GM23338 (cell line): ENCODE data around the gene ERBB3. TPM values are rescaled to one million over a fixed set of nuclear protein-coding genes. Genes with fewer than 3 reads are reported as not detected.

Experiments
- ATAC-seq: fragments of 200-7000 bp; cut with Tn5 transposase; 3 replicates; pipeline ENCODE4 v1.9.1; 2020
- DNase-seq: peaks from one replicate; pipeline ENCODE4 v3.0.0-alpha.2; 2015; ENCODE audit warnings: low spot score
- H2AFZ ChIP-seq: fragments of 200-600 bp; sonication (generic); 2 replicates; pipeline ENCODE4 v1.8.0; 2016; ENCODE audit warnings: antibody characterized with exemption, mild to moderate bottlenecking, moderate library complexity
- H3F3A ChIP-seq: fragments of 200-600 bp; sonication (generic); replicated peaks from 2 replicates; pipeline ENCODE4 v1.8.0; 2017; ENCODE audit warnings: antibody characterized with exemption, mixed run types, low read depth
- H3K27ac ChIP-seq: fragments of 200-600 bp; sonication (generic); 2 replicates; pipeline ENCODE4 v1.6.1; 2016; ENCODE audit warnings: low read depth
- H3K27me3 ChIP-seq: fragments of 200-600 bp; sonication (generic); 2 replicates; pipeline ENCODE4 v1.8.0; 2016; ENCODE audit warnings: mild to moderate bottlenecking, mixed run types, moderate library complexity; ENCODE audit not compliant: insufficient read depth
- H3K36me3 ChIP-seq: fragments of 200-600 bp; sonication (generic); 2 replicates; pipeline ENCODE4 v1.8.0; 2016; ENCODE audit warnings: mild to moderate bottlenecking; ENCODE audit not compliant: insufficient read depth
- H3K4me1 ChIP-seq: fragments of 200-600 bp; sonication (generic); 2 replicates; pipeline ENCODE4 v1.8.0; 2016; ENCODE audit warnings: mild to moderate bottlenecking, moderate library complexity; ENCODE audit not compliant: insufficient read depth
- H3K4me2 ChIP-seq: fragments of 200-600 bp; sonication (generic); 2 replicates; pipeline ENCODE4 v1.7.1; 2017; ENCODE audit warnings: mixed run types
- H3K4me3 ChIP-seq: fragments of 200-600 bp; sonication (generic); 2 replicates; pipeline ENCODE4 v1.6.1; 2016; ENCODE audit warnings: mixed run types
- H3K79me2 ChIP-seq: fragments of 200-600 bp; sonication (generic); replicated peaks from 2 replicates; pipeline ENCODE4 v1.8.0; 2017; ENCODE audit warnings: mild to moderate bottlenecking; ENCODE audit not compliant: insufficient read depth
- H3K9me2 ChIP-seq: fragments of 200-600 bp; sonication (generic); 2 replicates; pipeline ENCODE4 v1.8.0; 2017; ENCODE audit not compliant: insufficient read depth
- H4K20me1 ChIP-seq: fragments of 200-600 bp; sonication (generic); replicated peaks from 2 replicates; pipeline ENCODE4 v1.8.0; 2017; ENCODE audit warnings: mild to moderate bottlenecking; ENCODE audit not compliant: insufficient read depth
- H3K27ac Mint-ChIP-seq: 2 replicates; pipeline ENCODE4 v1.8.0; 2020; ENCODE audit warnings: inconsistent platforms, mild to moderate bottlenecking, moderate library complexity, mixed read lengths
- H3K27me3 Mint-ChIP-seq: 3 replicates; pipeline ENCODE4 v1.8.0; 2022; ENCODE audit warnings: low read depth, mild to moderate bottlenecking, moderate library complexity, mixed read lengths, inconsistent platforms; ENCODE audit not compliant: insufficient read depth, poor library complexity
- H3K36me3 Mint-ChIP-seq: 3 replicates; pipeline ENCODE4 v1.8.0; 2021; ENCODE audit warnings: low read depth, mild to moderate bottlenecking, inconsistent platforms, moderate library complexity, mixed read lengths
- H3K4me1 Mint-ChIP-seq: 3 replicates; pipeline ENCODE4 v1.8.0; 2020; ENCODE audit warnings: mild to moderate bottlenecking, inconsistent platforms, mixed read lengths
- H3K4me3 Mint-ChIP-seq: 3 replicates; pipeline ENCODE4 v1.8.0; 2021; ENCODE audit warnings: moderate library complexity, mild to moderate bottlenecking, inconsistent platforms, mixed read lengths
- H3K9me3 Mint-ChIP-seq: 3 replicates; pipeline ENCODE4 v1.8.0; 2020; ENCODE audit warnings: moderate library complexity, mild to moderate bottlenecking, inconsistent platforms, mixed read lengths
- POLR2AphosphoS5 ChIP-seq: IDR thresholded peaks from 2 replicates; pipeline ENCODE4 v1.6.1; 2016; ENCODE audit warnings: antibody characterized with exemption, low read depth
- ZNF114 ChIP-seq: fragments of 250-450 bp; sonication (Bioruptor Pico); IDR thresholded peaks from 2 replicates; pipeline ENCODE4 v1.5.0; 2020; ENCODE audit warnings: mild to moderate bottlenecking, moderate library complexity
- polyA plus RNA-seq: library from polyadenylated mRNA; unstranded; fragments of >200 nt; fragmentation: Nextera tagmentation; extraction: Ambion mirVana; gene quantifications from 2 replicates; pipeline ENCODE4 v1.2.1, GENCODE V29; 2016
- total RNA-seq: library from RNA; depleted of rRNA; stranded (reverse); fragments of >200 nt; shearing (Covaris generic); gene quantifications from 2 replicates; pipeline ENCODE4 v1.2.3, GENCODE V29; 2014
- TF ChIP-seq, protein P1 (sequence below): fragments of 250-450 bp; sonication (Bioruptor Pico); IDR thresholded peaks from 2 replicates; pipeline ENCODE4 v1.5.0; 2020; ENCODE audit warnings: mild to moderate bottlenecking, moderate library complexity

ERBB3 gene
- total and polyA plus RNA-seq, 2 experiments from 2014 or later, result 21.0 to 54.4 TPM

GRCh38 chr12:56042843-56043242, 37.1 kb upstream of the ERBB3 start:
- peaks cover 21% of the 10 kb centered on the region for H3K79me2 ChIP-seq
- DNase-seq (no peak), ATAC-seq (no peak)
- H3K4me1 ChIP-seq, result peaks cover 28% of the 10 kb centered on the region
- H3K36me3 ChIP-seq, result peaks cover 23% of the 10 kb centered on the region
- TF ChIP-seq, protein P1, sequence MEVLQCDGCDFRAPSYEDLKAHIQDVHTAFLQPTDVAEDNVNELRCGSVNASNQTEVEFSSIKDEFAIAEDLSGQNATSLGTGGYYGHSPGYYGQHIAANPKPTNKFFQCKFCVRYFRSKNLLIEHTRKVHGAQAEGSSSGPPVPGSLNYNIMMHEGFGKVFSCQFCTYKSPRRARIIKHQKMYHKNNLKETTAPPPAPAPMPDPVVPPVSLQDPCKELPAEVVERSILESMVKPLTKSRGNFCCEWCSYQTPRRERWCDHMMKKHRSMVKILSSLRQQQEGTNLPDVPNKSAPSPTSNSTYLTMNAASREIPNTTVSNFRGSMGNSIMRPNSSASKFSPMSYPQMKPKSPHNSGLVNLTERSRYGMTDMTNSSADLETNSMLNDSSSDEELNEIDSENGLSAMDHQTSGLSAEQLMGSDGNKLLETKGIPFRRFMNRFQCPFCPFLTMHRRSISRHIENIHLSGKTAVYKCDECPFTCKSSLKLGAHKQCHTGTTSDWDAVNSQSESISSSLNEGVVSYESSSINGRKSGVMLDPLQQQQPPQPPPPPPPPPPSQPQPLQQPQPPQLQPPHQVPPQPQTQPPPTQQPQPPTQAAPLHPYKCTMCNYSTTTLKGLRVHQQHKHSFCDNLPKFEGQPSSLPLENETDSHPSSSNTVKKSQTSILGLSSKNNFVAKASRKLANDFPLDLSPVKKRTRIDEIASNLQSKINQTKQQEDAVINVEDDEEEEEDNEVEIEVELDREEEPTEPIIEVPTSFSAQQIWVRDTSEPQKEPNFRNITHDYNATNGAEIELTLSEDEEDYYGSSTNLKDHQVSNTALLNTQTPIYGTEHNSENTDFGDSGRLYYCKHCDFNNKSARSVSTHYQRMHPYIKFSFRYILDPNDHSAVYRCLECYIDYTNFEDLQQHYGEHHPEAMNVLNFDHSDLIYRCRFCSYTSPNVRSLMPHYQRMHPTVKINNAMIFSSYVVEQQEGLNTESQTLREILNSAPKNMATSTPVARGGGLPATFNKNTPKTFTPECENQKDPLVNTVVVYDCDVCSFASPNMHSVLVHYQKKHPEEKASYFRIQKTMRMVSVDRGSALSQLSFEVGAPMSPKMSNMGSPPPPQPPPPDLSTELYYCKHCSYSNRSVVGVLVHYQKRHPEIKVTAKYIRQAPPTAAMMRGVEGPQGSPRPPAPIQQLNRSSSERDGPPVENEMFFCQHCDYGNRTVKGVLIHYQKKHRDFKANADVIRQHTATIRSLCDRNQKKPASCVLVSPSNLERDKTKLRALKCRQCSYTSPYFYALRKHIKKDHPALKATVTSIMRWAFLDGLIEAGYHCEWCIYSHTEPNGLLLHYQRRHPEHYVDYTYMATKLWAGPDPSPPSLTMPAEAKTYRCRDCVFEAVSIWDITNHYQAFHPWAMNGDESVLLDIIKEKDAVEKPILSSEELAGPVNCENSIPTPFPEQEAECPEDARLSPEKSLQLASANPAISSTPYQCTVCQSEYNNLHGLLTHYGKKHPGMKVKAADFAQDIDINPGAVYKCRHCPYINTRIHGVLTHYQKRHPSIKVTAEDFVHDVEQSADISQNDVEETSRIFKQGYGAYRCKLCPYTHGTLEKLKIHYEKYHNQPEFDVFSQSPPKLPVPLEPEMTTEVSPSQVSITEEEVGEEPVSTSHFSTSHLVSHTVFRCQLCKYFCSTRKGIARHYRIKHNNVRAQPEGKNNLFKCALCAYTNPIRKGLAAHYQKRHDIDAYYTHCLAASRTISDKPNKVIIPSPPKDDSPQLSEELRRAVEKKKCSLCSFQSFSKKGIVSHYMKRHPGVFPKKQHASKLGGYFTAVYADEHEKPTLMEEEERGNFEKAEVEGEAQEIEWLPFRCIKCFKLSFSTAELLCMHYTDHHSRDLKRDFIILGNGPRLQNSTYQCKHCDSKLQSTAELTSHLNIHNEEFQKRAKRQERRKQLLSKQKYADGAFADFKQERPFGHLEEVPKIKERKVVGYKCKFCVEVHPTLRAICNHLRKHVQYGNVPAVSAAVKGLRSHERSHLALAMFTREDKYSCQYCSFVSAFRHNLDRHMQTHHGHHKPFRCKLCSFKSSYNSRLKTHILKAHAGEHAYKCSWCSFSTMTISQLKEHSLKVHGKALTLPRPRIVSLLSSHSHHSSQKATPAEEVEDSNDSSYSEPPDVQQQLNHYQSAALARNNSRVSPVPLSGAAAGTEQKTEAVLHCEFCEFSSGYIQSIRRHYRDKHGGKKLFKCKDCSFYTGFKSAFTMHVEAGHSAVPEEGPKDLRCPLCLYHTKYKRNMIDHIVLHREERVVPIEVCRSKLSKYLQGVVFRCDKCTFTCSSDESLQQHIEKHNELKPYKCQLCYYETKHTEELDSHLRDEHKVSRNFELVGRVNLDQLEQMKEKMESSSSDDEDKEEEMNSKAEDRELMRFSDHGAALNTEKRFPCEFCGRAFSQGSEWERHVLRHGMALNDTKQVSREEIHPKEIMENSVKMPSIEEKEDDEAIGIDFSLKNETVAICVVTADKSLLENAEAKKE (CRISPR knock-in tag), result no peak
- H3K27ac ChIP-seq, result peak overlapping the region; percentile 98
- H2AFZ ChIP-seq, result no peak overlapping the region
- H4K20me1 ChIP-seq, result peaks cover 19% of the 10 kb centered on the region
- H3K4me3 ChIP-seq, result peak overlapping the region; percentile 99
- H3F3A ChIP-seq, result peaks cover 51% of the 10 kb centered on the region
- Mint-ChIP-seq H3K27ac (peak overlapping the region; percentile 99), H3K27me3 (peaks cover 5% of the 10 kb centered on the region), H3K9me3 (no peaks in the 10 kb centered on the region; the same call in 1 of the 3 replicates), H3K4me3 (peak overlapping the region; percentile 95), H3K4me1 (peaks cover 37% of the 10 kb centered on the region), H3K36me3 (peaks cover 40% of the 10 kb centered on the region)
- no peaks in the 10 kb centered on the region for H3K27me3 ChIP-seq
- no peaks in the 10 kb centered on the region for H3K9me2 ChIP-seq
- H3K4me2 ChIP-seq, result peak overlapping the region; percentile 100

- ATAC-seq, result no peak; the same call in 2 of the 3 replicates
- Mint-ChIP-seq H3K4me3 (no peak overlapping the region; the same call in 2 of the 3 replicates), H3K9me3 (no peaks in the 10 kb centered on the region; the same call in 2 of the 3 replicates)
Measured at GRCh38 chr12:56046027-56046780, 33.8 kb upstream of the ERBB3 start.

More at GRCh38 chr12:56046027-56046780, 33.8 kb upstream of the ERBB3 start:
- no peak overlapping the region for H2AFZ ChIP-seq
- Mint-ChIP-seq H3K36me3 (peaks cover 40% of the 10 kb centered on the region), H3K27ac (peak overlapping the region; percentile 83), H3K27me3 (peaks cover 7% of the 10 kb centered on the region), H3K4me1 (peaks cover 23% of the 10 kb centered on the region)
- no peaks in the 10 kb centered on the region for H3K9me2 ChIP-seq
- H3K4me3 ChIP-seq, result no peak overlapping the region
- TF ChIP-seq POLR2AphosphoS5 (peak; percentile 26; the same call in 1 of the 2 replicates), ZNF114 (no peak)
- peaks cover 43% of the 10 kb centered on the region for H3F3A ChIP-seq
- no peaks in the 10 kb centered on the region for H3K27me3 ChIP-seq
- peaks cover 23% of the 10 kb centered on the region for H3K36me3 ChIP-seq
- peaks cover 17% of the 10 kb centered on the region; the same call in 1 of the 2 replicates for H3K4me1 ChIP-seq
- peak overlapping the region; percentile 92 for H3K27ac ChIP-seq
- no peak overlapping the region; the same call in 1 of the 2 replicates for H3K4me2 ChIP-seq
- peaks cover 21% of the 10 kb centered on the region for H3K79me2 ChIP-seq
- peak; percentile 13 for DNase-seq
- peaks cover 19% of the 10 kb centered on the region for H4K20me1 ChIP-seq
